HCT116 (cell line): Measurements from ENCODE around the gene RGS19. TPM values are rescaled to one million over a fixed set of nuclear protein-coding genes. Genes with fewer than 3 reads are reported as not detected.
A peak's percentile ranks its signal among the peaks of the same experiment; 100 is the strongest.

ENCODE experiments used
- ATAC-seq: fragments of 200-7000 bp; cut with Tn5 transposase; 2 replicates; pipeline ENCODE4 v1.9.1; 2020; ENCODE audit warnings: mild to moderate bottlenecking, moderate library complexity
- BruUV-seq: library from RNA; stranded (reverse); fragments of 400-500 nt; replicated peaks from 2 replicates; lab custom pipeline; 2021; lab: Mats Ljungman, UMichigan
- CTCF ChIA-PET: fragments of 300-600 bp; sonication (Branson Sonifier 250); formaldehyde crosslinking; loops from one replicate; lab custom pipeline; 2021; ENCODE audit warnings: antibody characterized with exemption; lab: Charles Lee
- POLR2A ChIA-PET: fragments of 300-600, 350-600 bp; sonication (Branson Sonifier 250); formaldehyde crosslinking; loops from one replicate; lab custom pipeline; 2021; ENCODE audit warnings: antibody characterized with exemption; lab: Charles Lee
- RAD21 ChIA-PET, 2 experiments: fragments of 300-600 bp; sonication (Branson Sonifier 250); formaldehyde crosslinking; loops; one replicate each; lab custom pipeline; 2023; ENCODE audit warnings: low total read pairs in 2 of 2; ENCODE audit not compliant: uncharacterized antibody in 2 of 2, unreplicated experiment in 2 of 2, low non-redundant PET in 1 of 2; lab: Charles Lee
- DNase-seq: peaks from one replicate; pipeline ENCODE4 v3.0.0-alpha.2; 2010; ENCODE audit warnings: low read depth, low spot score
- H2AFZ ChIP-seq: fragments of 200-600 bp; shearing (Covaris generic), sonication (generic); 2 replicates; pipeline ENCODE4 v1.6.1; 2017; ENCODE audit warnings: low read depth, mixed run types, mixed read lengths, antibody characterized with exemption, low read length; ENCODE audit not compliant: poor library complexity, severe bottlenecking
- H3K27ac ChIP-seq: 2 replicates; pipeline ENCODE4 v1.5.1; 2012; ENCODE audit warnings: low read depth, low read length
- H3K27me3 ChIP-seq: fragments of 200-600 bp; sonication (generic); 2 replicates; pipeline ENCODE4 v1.6.1; 2016; ENCODE audit warnings: mixed run types, low read length, mixed read lengths; ENCODE audit not compliant: insufficient read depth
- H3K36me3 ChIP-seq, 2 experiments: fragments of 200-500 bp in 1 of 2; fragments of 200-600 bp in 1 of 2; sonication (Bioruptor generic) in 1 of 2; sonication (generic) in 1 of 2; 2 replicates each; pipeline versions ENCODE4 v1.5.1 to v1.6.1; 2014 to 2016; ENCODE audit warnings: low read length in 2 of 2, inconsistent platforms in 1 of 2, mixed read lengths in 1 of 2, mixed run types in 1 of 2; ENCODE audit not compliant: insufficient read depth in 2 of 2, control insufficient read depth in 1 of 2
- H3K4me1 ChIP-seq, 2 experiments: fragments of 200-600 bp in 1 of 2; sonication (generic) in 1 of 2; 2 replicates each; pipeline versions ENCODE4 v1.5.1 to v1.6.1; 2012 to 2017; ENCODE audit warnings: low read length in 2 of 2, inconsistent platforms in 1 of 2, mild to moderate bottlenecking in 1 of 2, mixed read lengths in 1 of 2, mixed run types in 1 of 2, moderate library complexity in 1 of 2; ENCODE audit not compliant: insufficient read depth in 2 of 2, control insufficient read depth in 1 of 2
- H3K4me2 ChIP-seq: fragments of 200-600 bp; sonication (generic); 2 replicates; pipeline ENCODE4 v1.6.1; 2017; ENCODE audit warnings: mixed run types, low read length, mixed read lengths
- H3K4me3 ChIP-seq, 2 experiments: fragments of 200-600 bp in 1 of 2; sonication (generic) in 1 of 2; replicated peaks in 1 of 2; 2 replicates each; pipeline ENCODE4 v1.5.1; 2011 to 2016; ENCODE audit warnings: low read length in 2 of 2, control low read depth in 1 of 2, low read depth in 1 of 2, mild to moderate bottlenecking in 1 of 2, mixed read lengths in 1 of 2, mixed run types in 1 of 2
- H3K79me2 ChIP-seq: fragments of 200-600 bp; sonication (generic); 2 replicates; pipeline ENCODE4 v1.6.1; 2017; ENCODE audit warnings: mild to moderate bottlenecking, mixed run types, low read length, moderate library complexity, mixed read lengths; ENCODE audit not compliant: insufficient read depth
- H3K9ac ChIP-seq: fragments of 200-600 bp; sonication (generic); 2 replicates; pipeline ENCODE4 v1.6.1; 2016; ENCODE audit warnings: low read length, mixed read lengths
- H3K9me2 ChIP-seq: fragments of 200-600 bp; sonication (generic), shearing (Covaris generic); 2 replicates; pipeline ENCODE4 v1.6.1; 2017; ENCODE audit warnings: mixed run types, mild to moderate bottlenecking, moderate library complexity; ENCODE audit not compliant: insufficient read depth
- H3K9me3 ChIP-seq, 2 experiments: fragments of 200-500 bp in 1 of 2; fragments of 200-600 bp in 1 of 2; sonication (Bioruptor generic) in 1 of 2; sonication (generic) in 1 of 2; 2 replicates each; pipeline ENCODE4 v1.6.1; 2014 to 2017; ENCODE audit warnings: low read length in 2 of 2, mixed read lengths in 2 of 2, inconsistent platforms in 1 of 2, low read depth in 1 of 2, mild to moderate bottlenecking in 1 of 2, mixed run types in 1 of 2, moderate library complexity in 1 of 2; ENCODE audit not compliant: control insufficient read depth in 1 of 2, insufficient read depth in 1 of 2
- H4K20me1 ChIP-seq: fragments of 200-600 bp; sonication (generic), shearing (Covaris generic); 2 replicates; pipeline ENCODE4 v1.6.1; 2017; ENCODE audit warnings: mixed run types, mild to moderate bottlenecking, moderate library complexity; ENCODE audit not compliant: insufficient read depth
- CBX3 ChIP-seq: IDR thresholded peaks from 2 replicates; pipeline ENCODE4 v1.6.1; 2012; ENCODE audit warnings: low read depth
- CEBPB ChIP-seq: IDR thresholded peaks from 2 replicates; pipeline ENCODE4 v1.6.1; 2012; ENCODE audit warnings: low read depth
- EGR1 ChIP-seq: IDR thresholded peaks from 2 replicates; pipeline ENCODE4 v1.6.1; 2012; ENCODE audit warnings: low read depth
- EZH2phosphoT487 ChIP-seq: fragments of 200-600 bp; IDR thresholded peaks from 2 replicates; pipeline ENCODE4 v1.6.1; 2018; ENCODE audit warnings: antibody characterized with exemption, borderline replicate concordance
- POLR2AphosphoS5 ChIP-seq: IDR thresholded peaks from 2 replicates; pipeline ENCODE4 v1.6.1; 2011; ENCODE audit warnings: mild to moderate bottlenecking, low read depth, low read length, moderate library complexity
- RAD21 ChIP-seq: IDR thresholded peaks from 2 replicates; pipeline ENCODE4 v1.6.1; 2012; ENCODE audit warnings: low read depth, mild to moderate bottlenecking
- REST ChIP-seq: IDR thresholded peaks from 2 replicates; pipeline ENCODE4 v1.6.1; 2012; ENCODE audit warnings: low read depth
- SIN3A ChIP-seq: IDR thresholded peaks from 2 replicates; pipeline ENCODE4 v1.6.1; 2012; ENCODE audit warnings: low read depth
- SP1 ChIP-seq: IDR thresholded peaks from 2 replicates; pipeline ENCODE4 v1.6.1; 2012; ENCODE audit warnings: low read depth
- SRF ChIP-seq: IDR thresholded peaks from 2 replicates; pipeline ENCODE4 v1.6.1; 2012; ENCODE audit warnings: low read depth
- TCF7L2 ChIP-seq: IDR thresholded peaks from 2 replicates; pipeline ENCODE4 v1.7.0; 2011; ENCODE audit warnings: borderline replicate concordance, inconsistent platforms; ENCODE audit not compliant: insufficient read depth, insufficient read length; ENCODE audit errors: extremely low read depth
- YY1 ChIP-seq: IDR thresholded peaks from 2 replicates; pipeline ENCODE4 v1.6.1; 2011; ENCODE audit warnings: low read length, low read depth, moderate library complexity, mild to moderate bottlenecking; ENCODE audit not compliant: insufficient replicate concordance; ENCODE audit errors: extremely low read depth
- ZBTB33 ChIP-seq: IDR thresholded peaks from 2 replicates; pipeline ENCODE4 v1.6.1; 2011; ENCODE audit warnings: mild to moderate bottlenecking, low read length, moderate library complexity; ENCODE audit not compliant: insufficient replicate concordance; ENCODE audit errors: extremely low read depth
- ZFX ChIP-seq: fragments of 450-650 bp; IDR thresholded peaks from 2 replicates; pipeline ENCODE4 v1.6.1; 2017
- intact Hi-C: fragments of 100-400 bp; cut with micrococcal nuclease; formaldehyde crosslinking; loops from 2 replicates; pipeline ENCODE4 v1.10.0; 2022
- total RNA-seq: library from RNA; stranded (reverse); gene quantifications from one replicate; pipeline ENCODE4 v1.2.1, GENCODE V29; 2021; ENCODE audit not compliant: unreplicated experiment

Gene RGS19
- total RNA-seq, 1 experiment from 2014 or later = 21.4 TPM

- Histone ChIP-seq H3K27ac (no peak overlapping the region), H3K27me3 (no peaks in the 10 kb centered on the region), H4K20me1 (no peaks in the 10 kb centered on the region), H3K9ac (no peak overlapping the region), H3K36me3 (no peaks in the 10 kb centered on the region), H3K9me2 (no peaks in the 10 kb centered on the region), H3K4me1 (peaks cover 27 to 34% of the 10 kb centered on the region in 2 experiments), H3K4me2 (no peak overlapping the region), H3K4me3 (no peak overlapping the region), H3K9me3 (no peaks in the 10 kb centered on the region), H2AFZ (no peak overlapping the region), H3K79me2 (no peaks in the 10 kb centered on the region)
- ChIA-PET POLR2A (interaction anchor here (0.7 kb wide), 1 partner anchor 9 kb away, joined by 3 read pairs; no protein-coding TSS in a partner anchor), RAD21 (no interaction called here), CTCF (interaction anchor here (1.1 kb wide), 1 partner anchor 8 kb away, joined by 3 read pairs; no protein-coding TSS in a partner anchor)
- BruUV-seq = TSS peak; percentile 60
- DNase-seq (no peak), ATAC-seq (no peak)
- TF ChIP-seq TCF7L2 (no peak), SP1 (no peak)
- intact Hi-C loops = no loop called here
Observed at GRCh38 chr20:64047046-64047389, 32.3 kb downstream of the RGS19 start.

GRCh38 chr20:64045346-64046011 lies 33.8 kb downstream of the RGS19 start:
- BruUV-seq = no TSS peak
- peak; percentile 7; the same call in 1 of the 2 replicates for ATAC-seq
- CTCF ChIA-PET = no interaction called here
- TF ChIP-seq CBX3 = no peak
- TF ChIP-seq EGR1 = no peak
- TF ChIP-seq SRF = no peak
- TF ChIP-seq REST = no peak
- no peak for TF ChIP-seq RAD21
- TF ChIP-seq TCF7L2 = no peak
- TF ChIP-seq CEBPB = no peak
- no peak for TF ChIP-seq POLR2AphosphoS5
- no peak for TF ChIP-seq YY1
- TF ChIP-seq SIN3A = no peak
- TF ChIP-seq EZH2phosphoT487 = no peak
- TF ChIP-seq ZBTB33 = no peak
- TF ChIP-seq ZFX = no peak

More at GRCh38 chr20:64045346-64046011, 33.8 kb downstream of the RGS19 start:
- H3K27ac ChIP-seq = peak overlapping the region; percentile 48; the same call in 1 of the 2 replicates
- intact Hi-C loops = no loop called here
- no peaks in the 10 kb centered on the region for H3K36me3 ChIP-seq
- ChIA-PET POLR2A (interaction anchor here (1.0 kb wide), 1 partner anchor 88 kb away, joined by 3 read pairs; no protein-coding TSS in a partner anchor), RAD21 (no interaction called here)
- no peaks in the 10 kb centered on the region for H3K9me2 ChIP-seq
- H3K79me2 ChIP-seq = no peaks in the 10 kb centered on the region
- DNase-seq = no peak
- no peaks in the 10 kb centered on the region for H3K27me3 ChIP-seq
- H3K9me3 ChIP-seq = no peaks in the 10 kb centered on the region
- H4K20me1 ChIP-seq = no peaks in the 10 kb centered on the region
- H3K4me3 ChIP-seq = no peak overlapping the region
- peaks cover 27 to 32% of the 10 kb centered on the region in 2 experiments for H3K4me1 ChIP-seq
- H3K4me2 ChIP-seq = peak overlapping the region; percentile 59
- peak overlapping the region; percentile 37; the same call in 1 of the 2 replicates for H3K9ac ChIP-seq
- no peak overlapping the region for H2AFZ ChIP-seq
